GM12801 (cell line): ENCODE data around the gene SNTG2.

Experiments used
- CTCF ChIP-seq: IDR thresholded peaks from one replicate; pipeline ENCODE4 v1.5.1; 2011; ENCODE audit warnings: control low read depth; ENCODE audit not compliant: insufficient read length; ENCODE audit errors: extremely low read depth

Gene SNTG2

DNA sequence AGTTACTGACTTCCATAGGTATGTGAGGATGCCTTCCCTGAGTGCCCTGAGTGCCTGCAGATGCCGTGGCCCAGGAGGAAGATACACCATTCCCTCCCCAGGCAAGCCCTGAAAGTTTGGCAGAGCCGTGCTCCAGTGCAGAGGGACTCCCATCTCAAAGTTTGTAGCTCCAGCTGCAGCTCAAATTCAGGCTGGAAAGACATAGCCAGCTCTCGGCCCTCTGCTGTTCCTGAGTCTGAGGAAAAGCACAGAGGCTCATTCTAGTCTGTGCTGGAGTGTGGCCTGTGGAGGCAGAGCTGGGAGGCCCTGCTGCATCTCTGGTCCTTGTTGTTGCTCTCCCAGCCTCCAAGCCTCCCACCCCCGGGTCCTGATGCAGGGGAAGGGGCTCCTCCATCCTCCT lies 446.7 kb downstream of the SNTG2 start:
- no peak for TF ChIP-seq CTCF

- TF ChIP-seq CTCF = no peak
These were observed 447.5 kb downstream of the SNTG2 start for GRCh38 chr2:1398191-1398590.

DNA sequence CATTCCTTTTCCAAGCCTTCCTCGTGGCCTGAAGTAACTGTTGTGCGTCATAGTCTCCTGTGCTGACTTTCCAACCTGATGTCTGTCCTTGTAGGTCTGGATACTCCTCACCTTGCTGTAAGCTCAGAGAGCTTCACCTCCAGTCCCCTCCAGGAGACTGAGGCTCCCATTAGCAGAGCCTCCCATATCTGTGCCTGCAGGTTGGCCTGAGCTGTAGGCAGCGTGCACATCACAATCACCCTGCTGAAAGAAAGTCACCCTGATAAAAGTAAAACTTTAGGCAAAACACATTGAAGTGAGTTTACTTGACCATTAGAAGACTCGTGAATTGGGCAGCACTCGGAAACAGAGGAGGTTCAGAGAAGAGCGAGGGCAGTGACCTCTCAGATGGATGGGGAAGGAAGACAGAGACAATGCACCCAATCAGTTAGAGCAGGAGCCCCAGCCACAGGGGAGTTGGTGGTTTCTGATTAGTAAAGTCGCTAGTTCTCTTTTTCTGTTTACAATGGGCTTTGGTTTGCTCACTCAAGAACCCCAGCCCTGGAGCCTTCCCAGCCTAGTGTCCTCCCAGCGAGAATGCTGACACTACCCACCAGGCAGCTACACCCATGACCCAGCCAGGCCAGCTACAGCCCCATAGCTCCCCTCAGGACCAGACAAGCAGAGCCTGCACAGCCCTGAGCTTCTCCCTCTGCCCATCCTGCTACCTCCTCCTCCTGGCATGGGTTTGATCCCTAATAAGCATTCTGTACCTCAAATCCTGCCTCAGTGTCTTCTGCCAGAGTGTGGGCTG lies 450.5 kb downstream of the SNTG2 start:
- TF ChIP-seq CTCF = no peak

GRCh38 chr2:1402064-1402463 lies 451.4 kb downstream of the SNTG2 start:
- TF ChIP-seq CTCF = no peak

DNA sequence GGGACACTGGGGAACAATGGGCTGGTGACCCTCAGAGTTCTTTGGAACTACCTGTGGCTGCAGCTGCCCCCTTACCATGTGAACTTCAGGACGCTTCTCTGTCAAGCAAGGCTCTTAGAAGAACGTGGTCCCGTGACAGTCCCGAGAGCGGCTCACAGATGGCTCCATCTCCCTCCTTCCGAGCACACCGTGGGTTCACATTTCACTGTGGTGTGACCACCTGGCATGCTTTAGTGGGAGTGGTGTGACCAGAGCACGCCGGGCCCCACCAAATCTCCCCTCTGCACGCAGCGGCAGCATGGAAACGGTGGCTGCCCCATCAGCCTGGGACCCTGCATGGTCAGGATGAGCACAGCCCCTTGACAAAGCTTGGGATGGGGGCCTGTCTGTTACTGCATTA lies 452.9 kb downstream of the SNTG2 start:
- no peak for TF ChIP-seq CTCF

- TF ChIP-seq CTCF = no peak
These were observed 454.5 kb downstream of the SNTG2 start for GRCh38 chr2:1405124-1405523.

GRCh38 chr2:1405967-1406366 lies 455.3 kb downstream of the SNTG2 start:
- TF ChIP-seq CTCF = no peak

DNA sequence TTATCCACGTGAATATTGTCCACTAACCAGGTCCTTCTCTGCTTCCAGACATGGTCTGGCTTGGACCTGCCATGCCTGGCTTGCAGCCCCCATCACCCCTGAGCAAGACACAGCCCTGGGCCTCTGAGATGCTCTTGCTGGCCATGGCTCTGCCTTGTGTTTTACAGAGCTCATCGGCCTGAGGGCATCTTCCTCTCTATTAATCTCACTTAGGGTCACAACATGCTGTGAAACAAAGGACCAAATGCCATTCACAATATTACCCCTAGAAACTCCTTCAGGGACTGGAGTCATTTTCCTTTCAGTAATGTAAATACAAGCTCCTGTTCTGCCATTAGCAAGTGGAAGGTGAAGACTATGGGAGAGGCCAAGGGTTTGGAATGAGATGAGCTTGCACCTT lies 455.8 kb downstream of the SNTG2 start:
- TF ChIP-seq CTCF = no peak
